ENCODE measurements around the gene SPTB. TPM values are rescaled to one million over a fixed set of nuclear protein-coding genes. Genes with fewer than 3 reads are reported as not detected.

Gene SPTB
- total RNA-seq, 1 experiment from 2014 or later: 2.3 TPM

GRCh38 chr14:64927031-64927430 is 47.3 kb upstream of the SPTB start:
- Histone ChIP-seq H3K9ac (ENCODE audit: extremely low read depth, insufficient read length, low read length) (no peak overlapping the region), H3T11ph (ENCODE audit: low read length) (no peak overlapping the region), H3K27ac (ENCODE audit: insufficient read length, low read depth, low read length) (no peak overlapping the region), H3K27me3 (ENCODE audit: insufficient read depth, low read length) (no peaks in the 10 kb centered on the region), H3K56ac (ENCODE audit: insufficient read length, low read depth, low read length) (no peak overlapping the region), H3K18ac (ENCODE audit: insufficient read length, low read depth, low read length) (no peak overlapping the region), H3K79me1 (ENCODE audit: insufficient read depth, low read depth, low read length, poor library complexity, severe bottlenecking) (no peaks in the 10 kb centered on the region), H2BK5ac (ENCODE audit: insufficient read length, low read length) (no peak overlapping the region), H3K4ac (ENCODE audit: low read depth, low read length) (no peak overlapping the region), H2BK20ac (ENCODE audit: low read depth, low read length, poor library complexity, severe bottlenecking) (no peak overlapping the region), H2AK5ac (ENCODE audit: insufficient read length, low read length) (no peak overlapping the region), H3K9me3 (ENCODE audit: control insufficient read depth, low read depth, low read length) (no peaks in the 10 kb centered on the region), H3K4me2 (ENCODE audit: insufficient read depth, insufficient read length, low read length) (no peak overlapping the region), H2BK120ac (ENCODE audit: low read depth, low read length, poor library complexity, severe bottlenecking) (no peak overlapping the region), H2BK15ac (ENCODE audit: low read depth, low read length) (no peak overlapping the region), H4K5ac (ENCODE audit: insufficient read length, low read depth, low read length) (no peak overlapping the region), H3K23ac (ENCODE audit: insufficient read length, low read depth, low read length) (no peak overlapping the region), H2BK12ac (ENCODE audit: insufficient read length, low read depth, low read length) (no peak overlapping the region), H3K79me2 (ENCODE audit: insufficient read depth, low read length) (no peaks in the 10 kb centered on the region), H4K20me1 (ENCODE audit: control insufficient read depth, insufficient read depth, insufficient read length) (no peaks in the 10 kb centered on the region), H3K4me1 (ENCODE audit: insufficient read depth, low read length) (no peaks in the 10 kb centered on the region), H3K23me2 (ENCODE audit: insufficient read length, low read depth, low read length, poor library complexity, severe bottlenecking) (no peaks in the 10 kb centered on the region), H4K8ac (replicated peaks; ENCODE audit: insufficient read length, low read depth, low read length) (no peak overlapping the region), H4K91ac (ENCODE audit: insufficient read length, low read depth, low read length) (no peak overlapping the region), H3K14ac (ENCODE audit: insufficient read depth, low read length) (no peak overlapping the region), H2AFZ (ENCODE audit: low read length) (no peak overlapping the region)
- Mint-ChIP-seq H3K4me1 (no peaks in the 10 kb centered on the region), H3K27me3 (ENCODE audit: low read depth) (no peaks in the 10 kb centered on the region), H3K36me3 (ENCODE audit: insufficient read depth in 1 of 3, low read depth in 3 of 3) (peaks cover 6 to 28% (median 22%) of the 10 kb centered on the region in 3 experiments; a peak in 5 of 7 replicates), H3K4me3 (no peak overlapping the region), H3K9me3 (no peaks in the 10 kb centered on the region), H3K27ac (no peak overlapping the region)
- DNase-seq: no peak
- no peak for TF ChIP-seq CTCF (conservative IDR thresholded peaks at IDR 0.05)
- WGBS (ENCODE audit: extremely low coverage, insufficient read length, low lambda C conversion rate): no CpG with 5 or more reads among the region's 3 CpGs
